NCI-H1105 treated with DMSO at 0.1 percent for 48 hours (cell line): ENCODE results near the gene FRMD3.
A peak's percentile ranks its signal among the peaks of the same experiment; 100 is the strongest.

Source experiments
- DNase-seq: peaks from one replicate; lab custom pipeline; 2025; lab: John Stamatoyannopoulos, UW

Gene FRMD3

GRCh38 chr9:83284746-83285145, 253.5 kb downstream of the FRMD3 start:
- no peak for DNase-seq

- no peak for DNase-seq
Measured at GRCh38 chr9:83283528-83283927, 254.7 kb downstream of the FRMD3 start.

GRCh38 chr9:83281306-83282255, 256.6 kb downstream of the FRMD3 start:
- DNase-seq, result peak; percentile 60

- no peak for DNase-seq
Measured at GRCh38 chr9:83280790-83281189, 257.4 kb downstream of the FRMD3 start.

- no peak for DNase-seq
Measured at GRCh38 chr9:83280268-83280667, 257.9 kb downstream of the FRMD3 start.

- DNase-seq, result no peak
Measured at GRCh38 chr9:83274787-83275186, 263.4 kb downstream of the FRMD3 start.

GRCh38 chr9:83271665-83272071, 266.5 kb downstream of the FRMD3 start:
- no peak for DNase-seq

- DNase-seq, result no peak
Measured at GRCh38 chr9:83270116-83270515, 268.1 kb downstream of the FRMD3 start.

- DNase-seq, result no peak
Measured at GRCh38 chr9:83267741-83268140, 270.5 kb downstream of the FRMD3 start.

- no peak for DNase-seq
Measured at GRCh38 chr9:83266666-83267496, 271.3 kb downstream of the FRMD3 start.

- no peak for DNase-seq
Measured at GRCh38 chr9:83266331-83266665, 271.9 kb downstream of the FRMD3 start.

- no peak for DNase-seq
Measured at GRCh38 chr9:83264315-83264714, 273.9 kb downstream of the FRMD3 start.

GRCh38 chr9:83259558-83259957, 278.6 kb downstream of the FRMD3 start:
- DNase-seq, result no peak

- no peak for DNase-seq
Measured at GRCh38 chr9:83257937-83258891, 280.0 kb downstream of the FRMD3 start.

- DNase-seq, result no peak
Measured at GRCh38 chr9:83247732-83248131, 290.5 kb downstream of the FRMD3 start.

- no peak for DNase-seq
Measured at GRCh38 chr9:83245979-83246659, 292.1 kb downstream of the FRMD3 start.

- no peak for DNase-seq
Measured at GRCh38 chr9:83242066-83242465, 296.1 kb downstream of the FRMD3 start.

- no peak for DNase-seq
Measured at GRCh38 chr9:83240671-83241070, 297.5 kb downstream of the FRMD3 start.

- DNase-seq, result no peak
Measured at GRCh38 chr9:83239747-83240146, 298.5 kb downstream of the FRMD3 start.

GRCh38 chr9:83238871-83239640, 299.1 kb downstream of the FRMD3 start:
- peak; percentile 72 for DNase-seq
